Mucosa of stomach (tissue), 1 donor: ENCODE measurements around the gene ZNF135.

ENCODE experiments used
- H3K27me3 ChIP-seq: one replicate; pipeline ENCODE4 v1.7.0; 2013; ENCODE audit warnings: mild to moderate bottlenecking, low read length; ENCODE audit not compliant: control insufficient read depth, insufficient read depth
- H3K36me3 ChIP-seq: one replicate; pipeline ENCODE4 v1.7.0; 2013; ENCODE audit warnings: low read length; ENCODE audit not compliant: control insufficient read depth, insufficient read depth
- H3K4me1 ChIP-seq: one replicate; pipeline ENCODE4 v1.7.0; 2013; ENCODE audit warnings: mild to moderate bottlenecking, low read length; ENCODE audit not compliant: control insufficient read depth, insufficient read depth
- H3K4me3 ChIP-seq: one replicate; pipeline ENCODE4 v1.7.0; 2013; ENCODE audit warnings: low read length
- H3K9ac ChIP-seq: one replicate; pipeline ENCODE4 v1.7.0; 2013; ENCODE audit warnings: mild to moderate bottlenecking, low read length, moderate library complexity
- H3K9me3 ChIP-seq: one replicate; pipeline ENCODE4 v1.7.0; 2013; ENCODE audit warnings: mild to moderate bottlenecking, low read length, moderate library complexity; ENCODE audit not compliant: control insufficient read depth
- donor health status: Pancreatic carcinoma.

Gene ZNF135

DNA sequence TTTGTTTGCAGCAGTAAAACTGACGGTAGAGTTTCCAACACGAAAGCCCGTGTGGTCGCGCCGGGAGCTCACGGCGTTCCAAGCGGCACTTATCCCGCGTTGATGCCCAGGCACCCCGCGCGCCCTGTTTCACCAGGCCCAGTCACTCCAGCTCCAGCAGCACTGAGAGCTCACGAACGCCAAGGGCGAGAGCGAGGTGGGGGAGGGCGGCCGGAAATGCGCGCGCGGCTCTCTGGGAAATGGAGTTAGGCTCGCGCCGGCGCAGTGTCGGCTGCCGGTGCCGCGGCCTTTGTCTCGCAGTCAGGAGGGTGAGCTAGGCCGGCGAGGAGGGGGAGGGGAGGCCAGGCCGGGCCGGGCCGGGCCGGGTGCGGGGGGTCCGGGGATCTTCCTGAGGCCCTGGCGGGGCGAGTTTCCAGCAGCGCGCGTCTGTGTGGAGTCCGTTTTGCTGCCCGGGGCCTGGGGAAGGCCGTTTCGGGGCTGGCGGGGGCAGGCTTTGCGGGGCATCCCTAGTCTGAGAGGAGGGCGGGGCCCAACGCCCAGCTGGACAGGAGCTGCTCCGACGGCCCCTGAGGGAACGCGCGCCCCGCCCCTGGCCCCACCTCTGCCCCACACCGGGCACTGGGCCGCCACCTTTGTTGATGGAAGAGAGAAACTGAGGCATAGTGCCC is at the start of gene ZNF135:
ZNF135 (plus strand) TSS at position 280 of the 668 bp plus-strand sequence. CDS start 721 bp downstream, outside the sequence.
- no peaks in the 10 kb centered on the region for H3K9me3 ChIP-seq
- peaks cover 5% of the 10 kb centered on the region for H3K4me1 ChIP-seq
- no peaks in the 10 kb centered on the region for H3K36me3 ChIP-seq
- H3K4me3 ChIP-seq, result peak within 1 kb of the TSS; percentile 22
- H3K27me3 ChIP-seq, result no peaks in the 10 kb centered on the region
- H3K9ac ChIP-seq, result peak within 1 kb of the TSS; percentile 42

DNA sequence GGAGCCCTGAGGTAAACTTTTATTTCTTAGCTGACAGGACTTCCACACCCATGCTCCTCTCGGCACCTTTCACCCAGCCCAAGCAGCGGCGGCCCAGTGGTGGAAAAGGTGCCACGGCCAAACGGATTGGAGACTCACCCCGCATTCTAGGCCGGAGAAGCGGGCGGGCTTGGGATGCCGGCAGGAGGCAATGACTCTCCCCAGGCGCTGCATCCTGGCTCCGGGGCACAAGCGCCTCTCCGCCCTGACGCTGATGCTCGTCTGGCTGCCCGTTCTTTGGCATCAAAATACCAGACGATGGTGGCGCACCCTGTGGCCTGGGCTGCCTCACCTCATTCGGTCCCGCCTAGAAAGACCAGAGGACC is 49.8 kb upstream of the ZNF135 start:
- Histone ChIP-seq H3K36me3 (no peaks in the 10 kb centered on the region), H3K27me3 (no peaks in the 10 kb centered on the region), H3K4me1 (no peaks in the 10 kb centered on the region), H3K9ac (peak overlapping the region; percentile 55), H3K9me3 (peaks cover 4% of the 10 kb centered on the region), H3K4me3 (no peak overlapping the region)

DNA sequence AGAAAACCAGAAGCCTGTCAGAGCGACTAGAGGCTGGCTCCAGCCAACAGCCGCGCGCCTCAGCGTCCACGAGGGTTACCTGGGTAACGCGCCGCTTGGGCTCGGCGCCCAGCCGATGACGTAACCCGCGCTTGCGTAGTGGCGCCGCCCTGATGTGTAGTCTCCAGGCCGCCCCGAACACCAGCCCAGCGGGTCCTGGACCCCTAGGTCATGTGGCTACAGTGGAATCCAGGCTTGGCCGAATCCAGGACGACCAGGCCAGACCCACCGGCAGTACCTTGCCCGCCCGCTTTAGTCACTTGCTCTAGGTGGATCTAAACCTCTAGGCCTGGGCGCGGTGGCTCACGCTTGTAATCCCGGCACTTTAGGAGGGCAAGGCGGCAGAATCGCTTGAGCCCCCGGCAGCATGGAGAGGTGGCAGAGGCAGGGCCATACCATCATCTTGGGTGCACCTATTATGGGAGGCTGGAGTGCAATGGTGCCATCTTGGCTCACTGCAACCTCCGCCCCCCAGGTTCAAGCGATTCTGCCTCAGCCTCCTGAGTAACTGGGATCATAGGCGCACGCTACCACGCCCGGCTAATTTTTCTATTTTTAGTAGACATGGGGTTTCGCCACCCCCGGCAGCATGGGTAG is 49.3 kb upstream of the ZNF135 start:
- peak overlapping the region; percentile 55 for H3K9ac ChIP-seq
- peaks cover 4% of the 10 kb centered on the region for H3K9me3 ChIP-seq

DNA sequence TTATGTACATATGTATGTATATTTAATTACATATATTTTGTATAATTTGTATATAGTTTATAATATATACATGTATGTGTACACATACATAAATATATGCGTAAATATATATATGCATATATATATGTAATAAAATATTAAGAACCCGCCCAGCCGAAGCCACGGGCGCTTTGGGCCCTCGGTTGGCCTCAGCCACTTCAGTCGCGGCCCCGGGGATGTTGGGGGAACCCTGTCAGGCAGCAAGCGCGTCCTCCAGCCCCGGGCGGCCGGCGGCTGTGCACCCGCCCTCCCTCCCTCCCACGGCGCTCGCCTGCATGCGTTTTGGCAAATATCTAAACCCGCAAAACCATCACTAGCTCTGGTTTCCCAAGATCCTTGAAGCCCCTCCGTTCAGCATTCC is 48.6 kb upstream of the ZNF135 start:
- H3K9me3 ChIP-seq, result peaks cover 1% of the 10 kb centered on the region
- no peak overlapping the region for H3K4me3 ChIP-seq
- no peaks in the 10 kb centered on the region for H3K36me3 ChIP-seq

More for the DNA sequence above, 49.3 kb upstream of the ZNF135 start:
- no peaks in the 10 kb centered on the region for H3K36me3 ChIP-seq
- H3K4me1 ChIP-seq, result no peaks in the 10 kb centered on the region
- H3K4me3 ChIP-seq, result peak overlapping the region; percentile 34
- no peaks in the 10 kb centered on the region for H3K27me3 ChIP-seq

DNA sequence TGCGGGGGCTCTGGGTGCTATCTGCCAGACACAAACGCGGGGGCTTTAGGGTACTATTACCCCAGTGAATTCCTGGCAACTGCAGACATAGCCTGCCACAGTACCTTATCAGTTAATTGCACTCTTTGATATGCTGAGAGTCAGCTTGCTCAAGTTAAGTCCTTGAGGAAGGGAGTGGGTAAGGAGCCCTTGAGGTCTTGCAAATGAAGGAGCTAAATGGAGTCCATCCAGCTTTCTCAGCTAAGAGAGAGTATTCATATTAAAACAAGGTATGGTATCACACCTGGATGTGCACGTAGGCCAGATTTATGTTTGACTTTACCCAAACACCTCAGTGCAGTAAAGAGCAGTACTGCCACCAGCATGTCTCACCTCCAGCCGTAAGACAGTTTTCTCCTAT is 44.9 kb upstream of the ZNF135 start:
- H3K36me3 ChIP-seq, result no peaks in the 10 kb centered on the region
- no peak overlapping the region for H3K4me3 ChIP-seq
- no peaks in the 10 kb centered on the region for H3K4me1 ChIP-seq
- no peak overlapping the region for H3K9ac ChIP-seq
- H3K27me3 ChIP-seq, result no peaks in the 10 kb centered on the region
- H3K9me3 ChIP-seq, result no peaks in the 10 kb centered on the region

More for the DNA sequence above, 48.6 kb upstream of the ZNF135 start:
- H3K4me1 ChIP-seq, result no peaks in the 10 kb centered on the region
- H3K9ac ChIP-seq, result no peak overlapping the region
- no peaks in the 10 kb centered on the region for H3K27me3 ChIP-seq

DNA sequence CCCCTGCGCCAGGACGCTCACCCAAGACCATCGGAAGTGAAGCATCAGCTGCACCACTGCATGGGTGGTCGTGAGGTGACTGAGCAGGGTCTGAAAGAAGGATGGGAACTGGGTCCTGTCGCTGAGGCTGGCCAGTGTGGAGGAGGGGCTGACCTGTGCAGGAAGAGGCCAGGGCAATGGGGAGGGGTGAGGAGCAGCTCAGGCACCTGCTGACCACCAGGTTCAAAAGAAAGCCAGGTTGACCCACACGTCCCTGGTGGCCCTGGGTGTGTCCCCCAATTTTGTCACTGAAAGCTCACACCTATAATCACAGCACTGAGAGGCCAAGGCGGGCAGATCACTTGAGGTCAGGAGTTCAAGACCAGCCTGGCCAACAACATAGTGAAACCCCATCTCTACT is 39.0 kb upstream of the ZNF135 start:
- H3K27me3 ChIP-seq, result no peaks in the 10 kb centered on the region
- H3K9ac ChIP-seq, result no peak overlapping the region
- peaks cover 4% of the 10 kb centered on the region for H3K9me3 ChIP-seq
- no peaks in the 10 kb centered on the region for H3K4me1 ChIP-seq
- no peaks in the 10 kb centered on the region for H3K36me3 ChIP-seq
- no peak overlapping the region for H3K4me3 ChIP-seq

DNA sequence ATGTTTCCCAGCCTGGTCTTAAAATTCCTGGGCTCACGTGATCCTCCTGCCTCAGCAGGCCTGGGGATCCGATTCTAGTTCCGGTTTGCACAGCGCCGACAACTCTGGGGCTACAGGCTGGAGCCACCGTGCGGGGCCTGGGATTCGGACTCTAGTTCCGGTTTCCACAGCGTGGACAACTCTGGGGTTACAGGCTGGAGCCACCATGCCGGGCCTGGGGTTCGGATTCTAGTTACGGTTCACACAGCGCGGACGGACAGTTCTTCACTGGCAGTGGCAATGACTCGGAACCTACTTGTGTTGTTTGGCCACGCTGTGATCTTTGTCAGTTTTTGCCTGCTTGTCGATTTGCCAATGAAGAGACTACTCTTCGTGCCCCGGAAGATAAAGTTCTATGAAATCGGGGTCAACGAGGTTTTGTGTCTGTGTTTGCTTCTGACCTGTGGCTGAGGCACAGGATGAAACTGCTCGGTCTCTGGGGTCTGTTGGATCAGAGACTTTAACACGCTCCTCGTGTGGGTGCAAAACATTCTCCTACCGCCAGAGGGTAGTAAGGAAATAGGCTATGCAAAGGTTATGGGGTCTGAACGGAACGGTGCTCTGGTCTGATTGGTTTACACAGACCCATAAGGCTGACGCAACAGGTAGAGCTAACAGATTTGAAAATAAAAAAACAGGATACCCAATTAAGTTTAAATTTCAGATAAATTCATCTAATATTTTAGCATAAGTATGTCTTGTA is 37.4 kb upstream of the ZNF135 start:
- no peaks in the 10 kb centered on the region for H3K27me3 ChIP-seq
- no peak overlapping the region for H3K9ac ChIP-seq
- no peaks in the 10 kb centered on the region for H3K4me1 ChIP-seq
- peaks cover 4% of the 10 kb centered on the region for H3K9me3 ChIP-seq
- H3K36me3 ChIP-seq, result no peaks in the 10 kb centered on the region
- H3K4me3 ChIP-seq, result no peak overlapping the region

DNA sequence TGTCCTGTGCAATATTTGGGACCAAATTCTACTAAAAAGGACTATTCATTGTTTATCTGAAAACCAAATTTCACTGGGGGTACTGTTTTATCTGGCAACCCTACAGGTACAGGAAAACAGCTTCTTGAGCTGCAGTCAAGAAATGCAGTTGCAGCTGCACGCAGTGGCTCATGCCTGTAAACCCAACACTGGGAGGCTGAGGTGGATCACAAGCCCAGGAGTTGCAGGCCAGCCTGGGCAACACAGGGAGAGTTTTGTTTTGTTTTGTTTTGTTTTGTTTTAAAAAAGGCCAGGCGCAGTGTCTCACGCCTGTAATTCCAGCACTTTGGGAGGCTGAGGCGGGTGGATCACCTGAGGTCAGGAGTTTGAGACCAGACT is 36.8 kb upstream of the ZNF135 start:
- H3K4me3 ChIP-seq, result no peak overlapping the region
- H3K9ac ChIP-seq, result no peak overlapping the region
- no peaks in the 10 kb centered on the region for H3K4me1 ChIP-seq
- no peaks in the 10 kb centered on the region for H3K27me3 ChIP-seq
- H3K9me3 ChIP-seq, result peaks cover 4% of the 10 kb centered on the region
- H3K36me3 ChIP-seq, result no peaks in the 10 kb centered on the region

DNA sequence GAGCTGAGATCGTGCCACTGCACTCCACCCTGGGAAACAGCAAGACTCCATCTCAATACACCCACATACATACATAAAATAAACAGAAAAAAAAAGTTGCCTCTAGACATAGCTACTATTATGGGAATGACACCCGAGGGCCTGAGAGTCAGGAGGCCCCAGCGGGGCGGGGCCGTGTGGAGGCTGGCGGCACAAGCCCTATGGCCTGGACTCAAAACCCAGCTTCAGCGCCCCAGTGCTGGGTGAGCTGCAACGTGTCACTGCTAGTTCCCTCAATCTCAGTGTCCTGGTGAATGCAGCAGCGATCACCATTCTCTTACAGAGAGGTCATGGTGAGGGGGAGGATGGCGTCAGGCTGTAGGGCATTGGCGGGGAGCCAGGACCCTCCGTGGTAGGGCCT is 34.4 kb upstream of the ZNF135 start:
- Histone ChIP-seq H3K4me3 (no peak overlapping the region), H3K36me3 (no peaks in the 10 kb centered on the region), H3K4me1 (no peaks in the 10 kb centered on the region), H3K9ac (no peak overlapping the region), H3K27me3 (no peaks in the 10 kb centered on the region), H3K9me3 (peaks cover 3% of the 10 kb centered on the region)

DNA sequence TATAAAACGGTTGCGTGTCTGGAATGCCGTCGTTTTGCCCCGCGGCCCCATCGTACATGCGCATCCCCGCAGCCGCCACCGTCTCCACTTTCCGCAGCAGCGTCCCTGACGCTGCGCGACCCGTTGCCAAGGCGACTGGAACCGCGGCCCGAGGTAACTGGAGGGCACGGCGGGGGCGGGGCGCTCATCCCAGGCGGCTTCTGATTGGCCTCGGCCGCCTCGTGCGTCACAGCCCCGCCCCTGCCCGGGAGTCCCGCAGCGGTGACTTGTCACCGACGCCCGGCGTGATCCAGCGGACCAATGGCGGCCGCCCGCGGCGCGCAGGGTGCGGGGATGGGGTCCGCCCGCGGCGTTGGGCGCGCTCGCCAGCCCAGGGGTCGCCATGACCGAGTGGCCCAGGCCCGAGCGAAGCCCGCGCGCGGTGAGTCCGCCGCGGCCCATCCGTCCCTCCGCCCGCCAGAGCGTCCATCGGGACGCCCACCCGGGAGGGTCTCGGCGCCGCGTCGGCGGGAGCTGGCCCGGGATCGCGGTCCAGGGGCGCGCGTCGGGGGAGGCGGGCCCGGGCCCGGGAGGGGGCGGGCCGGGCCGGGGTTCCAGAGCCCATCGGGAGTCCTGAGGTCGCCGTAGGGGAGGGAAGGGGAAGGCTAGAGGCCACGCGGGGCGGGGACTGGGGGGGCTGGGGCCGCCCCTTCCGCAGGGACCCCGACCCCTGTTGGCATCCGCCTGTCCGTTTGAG is 25.2 kb upstream of the ZNF135 start, which contains the start of gene ZSCAN1:
ZSCAN1 (plus strand) TSS at position 285 of the 736 bp plus-strand sequence. CDS start 3,812 bp downstream, outside the sequence.
- no peaks in the 10 kb centered on the region for H3K36me3 ChIP-seq
- peaks cover 4% of the 10 kb centered on the region for H3K9me3 ChIP-seq
- no peaks in the 10 kb centered on the region for H3K4me1 ChIP-seq
- no peak within 1 kb of the TSS for H3K9ac ChIP-seq
- H3K4me3 ChIP-seq, result no peak within 1 kb of the TSS
- H3K27me3 ChIP-seq, result no peaks in the 10 kb centered on the region

DNA sequence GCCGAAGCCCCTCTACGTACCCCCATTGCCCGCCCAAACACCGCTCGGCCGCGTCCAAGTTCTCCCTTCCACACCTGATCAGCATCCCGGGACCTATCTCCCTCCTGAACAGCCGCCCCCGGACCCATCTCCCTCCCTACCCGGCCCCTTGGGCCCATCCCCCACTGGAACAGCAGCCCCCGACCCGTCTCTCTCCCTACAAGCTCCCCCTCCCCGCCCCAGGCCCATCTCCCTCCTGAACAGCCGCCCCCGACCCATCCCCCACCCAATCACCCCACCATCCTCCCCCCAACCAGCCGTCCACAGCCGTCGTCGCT is 24.6 kb upstream of the ZNF135 start:
- Histone ChIP-seq H3K36me3 (no peaks in the 10 kb centered on the region), H3K9me3 (peaks cover 4% of the 10 kb centered on the region), H3K4me1 (no peaks in the 10 kb centered on the region), H3K4me3 (no peak overlapping the region), H3K9ac (no peak overlapping the region), H3K27me3 (no peaks in the 10 kb centered on the region)

DNA sequence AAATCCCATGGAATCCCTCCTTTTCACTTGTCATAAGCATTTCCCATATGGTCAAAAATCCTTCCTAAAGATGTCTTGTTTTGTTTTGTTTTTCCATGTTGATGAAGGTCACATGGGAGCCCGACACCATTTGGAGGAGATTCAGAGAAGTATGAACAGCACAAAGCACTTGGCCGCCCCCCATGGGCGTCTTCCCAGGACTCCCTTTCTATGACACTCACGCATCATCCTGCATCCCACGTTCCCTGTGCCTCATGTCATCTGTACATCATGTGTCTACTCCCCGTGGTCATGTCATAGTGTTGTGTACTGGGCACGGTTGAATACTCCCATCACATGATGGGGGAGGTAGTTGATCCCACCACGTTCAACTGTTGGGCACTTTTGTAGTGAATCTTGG is 23.2 kb upstream of the ZNF135 start:
- Histone ChIP-seq H3K4me3 (no peak overlapping the region), H3K9me3 (peaks cover 4% of the 10 kb centered on the region), H3K9ac (no peak overlapping the region), H3K4me1 (no peaks in the 10 kb centered on the region), H3K27me3 (no peaks in the 10 kb centered on the region), H3K36me3 (no peaks in the 10 kb centered on the region)
